NB4 (cell line): Measurements from ENCODE around the gene ASPG.

Experiments used
- DNase-seq: peaks from one replicate; pipeline ENCODE4 v3.0.0; 2010; ENCODE audit warnings: low read depth
- H3K4me3 ChIP-seq: one replicate; pipeline ENCODE4 v1.5.1; 2011; ENCODE audit warnings: mild to moderate bottlenecking, low read depth, low read length, moderate library complexity
- MYC ChIP-seq: IDR thresholded peaks from 2 replicates; pipeline ENCODE4 v1.6.1; 2011; ENCODE audit warnings: low read depth, low read length
- POLR2A ChIP-seq: IDR thresholded peaks from 2 replicates; pipeline ENCODE4 v1.6.1; 2011; ENCODE audit warnings: mild to moderate bottlenecking; ENCODE audit not compliant: insufficient read length; ENCODE audit errors: extremely low read depth
- TF ChIP-seq, protein P1 (sequence below): IDR thresholded peaks from one replicate; pipeline ENCODE4 v1.5.1; 2012; ENCODE audit warnings: low read depth, low read length
- TF ChIP-seq, protein P2 (sequence below): IDR thresholded peaks from 2 replicates; pipeline ENCODE4 v1.6.1; 2011; ENCODE audit warnings: low read depth, low read length

ASPG gene

DNA sequence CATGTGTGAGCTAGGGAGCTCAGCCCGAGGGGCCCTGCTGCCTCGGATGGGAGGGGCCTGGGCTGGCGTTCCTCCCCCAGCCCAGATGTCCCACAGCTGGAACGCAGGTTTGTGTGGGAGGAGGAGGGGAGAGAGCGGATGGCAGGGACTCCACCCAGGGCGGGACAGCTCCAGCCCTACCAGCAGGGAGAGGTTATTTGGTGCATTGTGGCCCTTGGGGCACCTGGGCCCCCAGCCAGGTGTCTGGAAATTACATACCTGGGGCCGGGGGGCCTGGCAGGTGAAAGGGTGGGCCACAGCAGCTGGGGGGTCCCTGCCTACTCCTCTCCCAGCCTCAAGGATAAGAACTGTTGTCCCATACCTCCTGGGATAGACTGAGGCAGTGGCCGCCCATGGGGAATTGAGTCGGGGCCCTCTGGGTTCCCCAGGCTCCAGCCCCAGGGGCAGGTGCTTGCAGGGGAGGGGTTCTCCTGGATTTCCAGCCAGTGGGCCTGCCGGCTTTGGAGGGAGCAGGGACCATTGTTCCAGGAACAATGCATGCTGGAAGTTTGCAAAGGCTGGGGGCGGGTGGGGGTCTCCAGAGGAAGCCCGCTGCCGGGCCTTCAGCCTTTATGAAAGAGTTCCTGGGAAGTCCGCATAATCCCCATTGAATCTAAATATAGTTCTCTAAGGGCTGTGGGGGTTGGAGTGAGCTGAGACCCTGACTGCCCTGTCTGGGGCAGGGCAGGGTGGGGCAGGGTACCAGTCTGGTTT lies 54.1 kb downstream of the ASPG start:
- DNase-seq = no peak

DNA sequence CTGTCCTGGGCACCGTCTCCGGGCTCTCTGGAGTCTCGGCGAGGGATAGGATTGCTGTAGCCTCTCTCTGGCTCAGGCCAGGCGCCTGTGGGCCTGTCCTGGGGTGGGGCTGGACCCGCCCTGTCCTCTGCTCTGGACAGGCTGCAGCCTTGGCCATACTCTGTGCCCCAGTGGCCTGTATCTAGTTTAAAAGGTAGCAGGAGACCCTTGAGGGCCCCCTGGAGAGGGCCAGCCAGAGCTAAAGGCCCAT lies 54.6 kb downstream of the ASPG start:
- no peak overlapping the region for H3K4me3 ChIP-seq
- DNase-seq = no peak
- TF ChIP-seq POLR2A (no peak), MYC (no peak)
- TF ChIP-seq, protein P1, sequence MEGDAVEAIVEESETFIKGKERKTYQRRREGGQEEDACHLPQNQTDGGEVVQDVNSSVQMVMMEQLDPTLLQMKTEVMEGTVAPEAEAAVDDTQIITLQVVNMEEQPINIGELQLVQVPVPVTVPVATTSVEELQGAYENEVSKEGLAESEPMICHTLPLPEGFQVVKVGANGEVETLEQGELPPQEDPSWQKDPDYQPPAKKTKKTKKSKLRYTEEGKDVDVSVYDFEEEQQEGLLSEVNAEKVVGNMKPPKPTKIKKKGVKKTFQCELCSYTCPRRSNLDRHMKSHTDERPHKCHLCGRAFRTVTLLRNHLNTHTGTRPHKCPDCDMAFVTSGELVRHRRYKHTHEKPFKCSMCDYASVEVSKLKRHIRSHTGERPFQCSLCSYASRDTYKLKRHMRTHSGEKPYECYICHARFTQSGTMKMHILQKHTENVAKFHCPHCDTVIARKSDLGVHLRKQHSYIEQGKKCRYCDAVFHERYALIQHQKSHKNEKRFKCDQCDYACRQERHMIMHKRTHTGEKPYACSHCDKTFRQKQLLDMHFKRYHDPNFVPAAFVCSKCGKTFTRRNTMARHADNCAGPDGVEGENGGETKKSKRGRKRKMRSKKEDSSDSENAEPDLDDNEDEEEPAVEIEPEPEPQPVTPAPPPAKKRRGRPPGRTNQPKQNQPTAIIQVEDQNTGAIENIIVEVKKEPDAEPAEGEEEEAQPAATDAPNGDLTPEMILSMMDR = no peak
- TF ChIP-seq, protein P2, sequence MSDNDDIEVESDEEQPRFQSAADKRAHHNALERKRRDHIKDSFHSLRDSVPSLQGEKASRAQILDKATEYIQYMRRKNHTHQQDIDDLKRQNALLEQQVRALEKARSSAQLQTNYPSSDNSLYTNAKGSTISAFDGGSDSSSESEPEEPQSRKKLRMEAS = no peak

More for the DNA sequence above, 54.1 kb downstream of the ASPG start:
- H3K4me3 ChIP-seq = no peak overlapping the region
- TF ChIP-seq, protein P1 = no peak
- TF ChIP-seq, protein P2 = no peak
- no peak for TF ChIP-seq MYC
- no peak for TF ChIP-seq POLR2A

DNA sequence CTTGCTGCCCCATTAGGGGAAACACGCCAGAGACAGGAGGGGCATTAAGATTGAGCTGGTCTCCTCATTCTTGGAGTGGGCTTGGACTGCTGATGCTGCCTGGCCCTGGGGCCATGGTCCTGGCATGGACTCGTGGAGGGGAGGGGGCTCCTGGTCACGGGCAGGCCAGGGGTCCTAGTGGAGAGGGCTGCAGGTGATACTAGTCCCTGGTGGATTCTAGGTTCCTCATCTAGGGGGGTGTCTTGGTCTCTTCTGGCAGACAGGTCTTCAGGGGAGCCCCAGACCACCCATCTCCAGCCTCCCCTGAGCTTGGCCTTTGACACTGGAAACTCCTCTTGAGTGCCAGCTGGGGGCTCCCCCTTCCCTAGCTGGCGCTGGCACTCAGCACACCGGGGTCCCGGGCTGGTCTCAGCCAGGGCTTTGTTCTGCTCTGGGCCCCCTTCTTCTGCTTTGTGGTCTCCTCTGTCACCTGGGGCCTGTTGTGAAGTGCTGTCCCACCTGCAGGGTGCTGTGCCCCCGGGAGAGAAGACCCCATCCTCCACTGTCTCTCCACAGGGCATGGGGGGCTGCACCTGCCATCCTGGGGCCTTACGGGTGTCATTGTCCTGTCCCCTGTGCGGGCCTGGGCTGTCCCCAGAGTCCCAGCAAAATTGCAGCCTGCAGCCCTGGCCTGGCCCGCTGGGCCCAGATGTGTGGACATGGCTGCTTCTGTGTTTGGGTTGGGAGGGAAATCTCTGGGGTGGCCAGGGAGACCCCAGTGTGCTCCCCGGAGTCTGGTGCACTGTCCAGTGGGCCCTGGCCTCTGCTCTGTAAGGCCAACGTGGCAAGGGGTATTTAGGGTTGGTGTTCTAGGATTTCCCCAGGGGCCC lies 55.2 kb downstream of the ASPG start:
- TF ChIP-seq, protein P2 = no peak
- TF ChIP-seq MYC = no peak
- TF ChIP-seq, protein P1 = no peak
- DNase-seq = no peak

DNA sequence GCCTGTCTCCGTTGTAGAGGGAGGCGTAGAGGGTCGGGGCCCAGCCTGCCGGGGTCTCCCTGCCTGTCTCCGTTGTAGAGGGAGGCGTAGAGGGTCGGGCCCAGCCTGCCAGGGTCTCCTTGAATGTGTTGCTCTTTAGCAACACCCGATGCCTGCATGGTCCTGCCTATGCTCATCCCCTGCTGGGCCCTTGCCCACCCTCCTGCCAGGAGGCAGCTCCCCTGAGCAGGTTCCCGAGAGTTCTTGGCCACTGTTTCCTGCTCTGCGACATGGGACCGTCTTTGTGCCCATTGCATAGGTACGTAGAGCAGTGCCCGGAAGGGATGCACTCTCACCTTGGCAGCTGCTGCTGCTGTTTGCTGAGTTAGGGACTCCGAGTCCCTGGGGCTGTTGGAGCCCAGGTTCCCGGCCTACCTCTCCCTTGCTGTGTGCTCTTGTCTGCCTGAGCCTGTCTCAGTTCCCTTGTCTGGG lies 56.2 kb downstream of the ASPG start:
- TF ChIP-seq, protein P2 = no peak
- TF ChIP-seq, protein P1 = no peak
- TF ChIP-seq POLR2A = no peak
- TF ChIP-seq MYC = no peak
- no peak for DNase-seq
- H3K4me3 ChIP-seq = no peak overlapping the region

More for the DNA sequence above, 55.2 kb downstream of the ASPG start:
- H3K4me3 ChIP-seq = no peak overlapping the region

DNA sequence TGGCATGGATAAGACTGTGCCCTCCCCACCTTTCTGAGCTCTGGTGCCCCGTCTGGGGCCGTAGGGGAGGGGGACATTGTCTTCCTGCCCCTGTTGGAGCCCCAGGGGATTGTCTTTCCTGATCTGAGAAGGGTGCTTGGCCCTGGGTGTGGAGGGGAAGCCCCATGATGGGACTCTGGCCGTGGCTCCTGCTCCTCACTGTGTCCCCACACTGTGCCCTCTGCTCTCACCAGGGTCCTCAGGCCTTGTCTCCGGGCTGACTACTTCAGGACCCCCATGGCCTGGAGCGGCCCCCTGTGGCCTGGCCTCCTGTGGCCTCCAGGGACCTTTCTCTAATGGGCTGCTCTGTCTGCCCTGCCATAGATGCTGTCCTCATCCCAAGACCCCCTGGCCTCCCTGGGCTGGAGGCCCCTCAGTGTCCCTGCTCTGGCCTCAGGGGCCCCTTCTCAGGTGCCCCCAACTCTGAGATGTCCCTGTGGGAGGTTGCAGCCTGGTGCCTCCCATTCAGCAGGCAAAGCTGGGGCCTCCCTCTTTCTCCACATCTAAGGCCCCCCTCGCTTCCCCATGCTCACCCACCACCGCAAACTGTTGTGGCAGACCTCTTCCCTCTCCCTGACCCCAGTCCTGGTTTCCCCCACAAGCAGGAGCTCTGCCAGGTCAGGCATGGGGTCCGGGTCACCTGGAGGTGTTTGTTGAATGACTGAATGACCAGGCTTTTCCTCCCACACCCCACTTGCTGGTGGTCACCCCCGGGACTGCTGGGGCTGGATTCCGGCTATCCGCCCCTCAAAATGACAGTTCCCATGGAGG lies 56.8 kb downstream of the ASPG start:
- H3K4me3 ChIP-seq = no peak overlapping the region
- TF ChIP-seq MYC (no peak), POLR2A (no peak)
- TF ChIP-seq, protein P1 = no peak
- TF ChIP-seq, protein P2 = no peak
- DNase-seq = no peak
